Measurements from ENCODE around the gene GPS1. TPM values are rescaled to one million over a fixed set of nuclear protein-coding genes. Genes with fewer than 3 reads are reported as not detected.
A peak's percentile ranks its signal among the peaks of the same experiment; 100 is the strongest.

The GPS1 gene
- total and polyA plus RNA-seq, 10 of the 15 experiments (the other 5 are each of a cell fraction or from before 2014, with no cell fraction given): 2.2 to 146 (median 77.7) TPM

DNA sequence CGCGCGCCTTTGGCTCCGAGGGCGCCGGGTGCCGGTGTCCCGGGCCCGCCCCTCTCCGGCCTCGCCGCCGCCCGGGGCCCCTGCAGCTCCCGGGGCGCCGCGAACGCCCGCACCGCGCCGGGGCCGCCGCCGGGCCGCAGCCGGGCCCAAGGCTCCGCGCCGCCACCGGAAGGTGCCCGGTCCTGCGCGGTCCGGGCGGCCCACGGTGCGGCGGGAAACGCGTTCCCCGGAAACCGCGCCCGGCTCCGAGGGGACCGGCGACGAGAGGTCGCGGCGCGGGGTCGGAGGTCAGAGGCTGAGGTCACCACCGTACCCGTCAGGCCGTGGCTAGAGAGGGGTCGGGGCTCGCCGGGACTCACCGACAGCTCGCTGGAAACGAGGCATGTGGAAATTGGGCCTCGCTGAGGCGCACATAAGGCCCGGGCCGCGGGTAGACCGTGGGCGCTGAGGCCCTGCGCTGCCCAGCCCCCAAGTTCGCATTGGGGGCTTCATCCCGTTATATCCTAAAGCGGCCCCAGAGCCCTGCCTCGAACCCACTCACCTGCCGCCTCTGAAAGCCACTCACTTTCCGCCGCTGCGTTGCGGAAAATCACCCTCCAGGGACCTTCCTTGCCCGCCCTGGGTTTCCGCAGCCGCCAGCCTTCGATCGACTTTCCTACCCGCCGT lies 14.1 kb downstream of the GPS1 start, which contains the start of gene DUS1L (continued):
- TF ChIP-seq TAF1 (IDR thresholded peaks at IDR 0.05; ENCODE audit: borderline replicate concordance, low read depth, low read length): peak; percentile 90; the same call in 1 of the 2 replicates
- no peak for TF ChIP-seq MYC (IDR thresholded peaks at IDR 0.05; ENCODE audit: insufficient read depth, insufficient read length, insufficient replicate concordance, low read length, severe bottlenecking)
- peak; percentile 65 for TF ChIP-seq CREB1 (IDR thresholded peaks at IDR 0.05; ENCODE audit: low read depth)
- peak; percentile 7 to 66; a peak in 2 of 4 replicates for TF ChIP-seq BHLHE40 (IDR thresholded peaks at IDR 0.05; ENCODE audit: borderline replicate concordance in 1 of 2, low read depth in 2 of 2, low read length in 1 of 2)
- TF ChIP-seq BRCA1 (IDR thresholded peaks at IDR 0.05; ENCODE audit: low read depth, low read length): peak; percentile 7; the same call in 1 of the 2 replicates
- TF ChIP-seq KDM1A (IDR thresholded peaks at IDR 0.05; ENCODE audit: borderline replicate concordance): no peak
- no peak for TF ChIP-seq ZBED1 (IDR thresholded peaks at IDR 0.05; ENCODE audit: borderline replicate concordance)
- TF ChIP-seq, protein P1, sequence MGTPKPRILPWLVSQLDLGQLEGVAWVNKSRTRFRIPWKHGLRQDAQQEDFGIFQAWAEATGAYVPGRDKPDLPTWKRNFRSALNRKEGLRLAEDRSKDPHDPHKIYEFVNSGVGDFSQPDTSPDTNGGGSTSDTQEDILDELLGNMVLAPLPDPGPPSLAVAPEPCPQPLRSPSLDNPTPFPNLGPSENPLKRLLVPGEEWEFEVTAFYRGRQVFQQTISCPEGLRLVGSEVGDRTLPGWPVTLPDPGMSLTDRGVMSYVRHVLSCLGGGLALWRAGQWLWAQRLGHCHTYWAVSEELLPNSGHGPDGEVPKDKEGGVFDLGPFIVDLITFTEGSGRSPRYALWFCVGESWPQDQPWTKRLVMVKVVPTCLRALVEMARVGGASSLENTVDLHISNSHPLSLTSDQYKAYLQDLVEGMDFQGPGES (IDR thresholded peaks at IDR 0.05): 0 out of 2 replicates have a peak, but pooled peaks have one; percentile 27
- TF ChIP-seq BACH1 (IDR thresholded peaks at IDR 0.05; ENCODE audit: borderline replicate concordance): no peak; the same call in 1 of the 2 replicates
- TF ChIP-seq SMC3 (IDR thresholded peaks at IDR 0.05; ENCODE audit: borderline replicate concordance, low read length): no peak; the same call in 1 of the 2 replicates
- TF ChIP-seq CBX5 (IDR thresholded peaks at IDR 0.05; ENCODE audit: low read depth): no peak
- TF ChIP-seq, protein P2, sequence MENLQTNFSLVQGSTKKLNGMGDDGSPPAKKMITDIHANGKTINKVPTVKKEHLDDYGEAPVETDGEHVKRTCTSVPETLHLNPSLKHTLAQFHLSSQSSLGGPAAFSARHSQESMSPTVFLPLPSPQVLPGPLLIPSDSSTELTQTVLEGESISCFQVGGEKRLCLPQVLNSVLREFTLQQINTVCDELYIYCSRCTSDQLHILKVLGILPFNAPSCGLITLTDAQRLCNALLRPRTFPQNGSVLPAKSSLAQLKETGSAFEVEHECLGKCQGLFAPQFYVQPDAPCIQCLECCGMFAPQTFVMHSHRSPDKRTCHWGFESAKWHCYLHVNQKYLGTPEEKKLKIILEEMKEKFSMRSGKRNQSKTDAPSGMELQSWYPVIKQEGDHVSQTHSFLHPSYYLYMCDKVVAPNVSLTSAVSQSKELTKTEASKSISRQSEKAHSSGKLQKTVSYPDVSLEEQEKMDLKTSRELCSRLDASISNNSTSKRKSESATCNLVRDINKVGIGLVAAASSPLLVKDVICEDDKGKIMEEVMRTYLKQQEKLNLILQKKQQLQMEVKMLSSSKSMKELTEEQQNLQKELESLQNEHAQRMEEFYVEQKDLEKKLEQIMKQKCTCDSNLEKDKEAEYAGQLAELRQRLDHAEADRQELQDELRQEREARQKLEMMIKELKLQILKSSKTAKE (IDR thresholded peaks at IDR 0.05; ENCODE audit: low read depth, poor library complexity, severe bottlenecking): no peak
- TF ChIP-seq, protein P3, sequence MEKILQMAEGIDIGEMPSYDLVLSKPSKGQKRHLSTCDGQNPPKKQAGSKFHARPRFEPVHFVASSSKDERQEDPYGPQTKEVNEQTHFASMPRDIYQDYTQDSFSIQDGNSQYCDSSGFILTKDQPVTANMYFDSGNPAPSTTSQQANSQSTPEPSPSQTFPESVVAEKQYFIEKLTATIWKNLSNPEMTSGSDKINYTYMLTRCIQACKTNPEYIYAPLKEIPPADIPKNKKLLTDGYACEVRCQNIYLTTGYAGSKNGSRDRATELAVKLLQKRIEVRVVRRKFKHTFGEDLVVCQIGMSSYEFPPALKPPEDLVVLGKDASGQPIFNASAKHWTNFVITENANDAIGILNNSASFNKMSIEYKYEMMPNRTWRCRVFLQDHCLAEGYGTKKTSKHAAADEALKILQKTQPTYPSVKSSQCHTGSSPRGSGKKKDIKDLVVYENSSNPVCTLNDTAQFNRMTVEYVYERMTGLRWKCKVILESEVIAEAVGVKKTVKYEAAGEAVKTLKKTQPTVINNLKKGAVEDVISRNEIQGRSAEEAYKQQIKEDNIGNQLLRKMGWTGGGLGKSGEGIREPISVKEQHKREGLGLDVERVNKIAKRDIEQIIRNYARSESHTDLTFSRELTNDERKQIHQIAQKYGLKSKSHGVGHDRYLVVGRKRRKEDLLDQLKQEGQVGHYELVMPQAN (conservative IDR thresholded peaks at IDR 0.05): no peak; the same call in 1 of the 2 replicates
- no peak for TF ChIP-seq FOXK2 (IDR thresholded peaks at IDR 0.05)
- peak; percentile 81 for TF ChIP-seq RELA (IDR thresholded peaks at IDR 0.05; ENCODE audit: borderline replicate concordance, partially characterized antibody)
- TF ChIP-seq MLLT1 (IDR thresholded peaks at IDR 0.05): peak; percentile 98
- TF ChIP-seq HDAC6 (IDR thresholded peaks at IDR 0.05; ENCODE audit: unreplicated experiment): no peak
- TF ChIP-seq ZBTB33 (IDR thresholded peaks at IDR 0.05): peak; percentile 47; the same call in 1 of the 2 replicates
